Measurements from ENCODE around the gene NUDT22.

NUDT22 gene

DNA sequence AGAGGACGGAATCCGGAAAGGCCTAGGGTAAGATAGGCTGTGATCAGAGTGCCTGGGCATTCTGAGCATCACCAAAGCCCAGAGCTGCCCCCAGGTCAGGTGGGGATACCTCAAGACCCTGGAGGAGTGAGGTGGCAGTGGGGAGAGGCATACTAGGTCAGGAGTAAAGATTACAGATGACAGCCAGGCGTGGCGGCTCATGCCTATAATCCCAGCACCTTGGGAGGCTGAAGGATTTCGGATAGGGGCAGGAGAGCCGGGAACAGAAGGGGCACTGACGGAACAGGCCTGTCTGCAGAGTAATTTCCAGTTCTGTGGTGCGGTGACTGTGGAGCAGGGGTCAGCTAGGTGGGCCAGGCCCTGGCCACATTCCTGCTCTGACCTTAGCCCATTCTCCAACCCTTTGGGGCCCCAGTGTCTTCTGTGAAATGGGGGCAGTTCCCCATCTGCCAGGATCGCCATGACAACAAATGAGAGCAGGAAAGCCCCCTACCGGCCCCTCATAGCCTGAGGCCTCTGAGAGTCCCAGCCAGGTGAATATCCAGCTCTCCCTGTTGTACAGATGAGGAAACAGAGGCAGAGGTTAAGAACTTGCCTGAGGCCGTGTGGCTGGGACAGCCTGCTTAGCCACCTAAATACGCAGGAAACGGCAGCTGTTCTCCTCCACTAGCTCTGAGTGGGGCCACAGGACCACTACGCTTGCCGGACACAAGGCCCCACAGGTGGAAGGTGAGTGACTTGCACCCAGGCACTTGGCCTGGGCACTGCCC is 49.1 kb downstream of the NUDT22 start:
- H2AFZ ChIP-seq (ENCODE audit: low read depth, low read length), result no peak overlapping the region
- no peak overlapping the region for H3K4me3 ChIP-seq (ENCODE audit: low read length)
- peaks cover 13% of the 10 kb centered on the region for H3K79me2 ChIP-seq (ENCODE audit: low read length)
- H3K9me3 ChIP-seq (ENCODE audit: insufficient read depth, low read length), result no peaks in the 10 kb centered on the region
- peak overlapping the region; percentile 5; the same call in 1 of the 2 replicates for H3K4me2 ChIP-seq (ENCODE audit: low read length)
- H3K9ac ChIP-seq (ENCODE audit: low read length), result no peak overlapping the region
- no peak overlapping the region for H3K27ac ChIP-seq (ENCODE audit: low read length)
- H4K20me1 ChIP-seq (ENCODE audit: insufficient read depth, low read length), result no peaks in the 10 kb centered on the region
- TF ChIP-seq EZH2phosphoT487 (IDR thresholded peaks at IDR 0.05; ENCODE audit: low read depth), result no peak
- TF ChIP-seq, protein P1, sequence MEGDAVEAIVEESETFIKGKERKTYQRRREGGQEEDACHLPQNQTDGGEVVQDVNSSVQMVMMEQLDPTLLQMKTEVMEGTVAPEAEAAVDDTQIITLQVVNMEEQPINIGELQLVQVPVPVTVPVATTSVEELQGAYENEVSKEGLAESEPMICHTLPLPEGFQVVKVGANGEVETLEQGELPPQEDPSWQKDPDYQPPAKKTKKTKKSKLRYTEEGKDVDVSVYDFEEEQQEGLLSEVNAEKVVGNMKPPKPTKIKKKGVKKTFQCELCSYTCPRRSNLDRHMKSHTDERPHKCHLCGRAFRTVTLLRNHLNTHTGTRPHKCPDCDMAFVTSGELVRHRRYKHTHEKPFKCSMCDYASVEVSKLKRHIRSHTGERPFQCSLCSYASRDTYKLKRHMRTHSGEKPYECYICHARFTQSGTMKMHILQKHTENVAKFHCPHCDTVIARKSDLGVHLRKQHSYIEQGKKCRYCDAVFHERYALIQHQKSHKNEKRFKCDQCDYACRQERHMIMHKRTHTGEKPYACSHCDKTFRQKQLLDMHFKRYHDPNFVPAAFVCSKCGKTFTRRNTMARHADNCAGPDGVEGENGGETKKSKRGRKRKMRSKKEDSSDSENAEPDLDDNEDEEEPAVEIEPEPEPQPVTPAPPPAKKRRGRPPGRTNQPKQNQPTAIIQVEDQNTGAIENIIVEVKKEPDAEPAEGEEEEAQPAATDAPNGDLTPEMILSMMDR (IDR thresholded peaks at IDR 0.05; ENCODE audit: low read depth, low read length), result no peak
- H3K36me3 ChIP-seq (replicated peaks; ENCODE audit: low read depth, low read length), result peaks cover 12% of the 10 kb centered on the region
- no peaks in the 10 kb centered on the region for H3K27me3 ChIP-seq (ENCODE audit: low read depth, low read length)
- H3K4me1 ChIP-seq (ENCODE audit: low read length), result peaks cover 21% of the 10 kb centered on the region; the same call in 1 of the 2 replicates

DNA sequence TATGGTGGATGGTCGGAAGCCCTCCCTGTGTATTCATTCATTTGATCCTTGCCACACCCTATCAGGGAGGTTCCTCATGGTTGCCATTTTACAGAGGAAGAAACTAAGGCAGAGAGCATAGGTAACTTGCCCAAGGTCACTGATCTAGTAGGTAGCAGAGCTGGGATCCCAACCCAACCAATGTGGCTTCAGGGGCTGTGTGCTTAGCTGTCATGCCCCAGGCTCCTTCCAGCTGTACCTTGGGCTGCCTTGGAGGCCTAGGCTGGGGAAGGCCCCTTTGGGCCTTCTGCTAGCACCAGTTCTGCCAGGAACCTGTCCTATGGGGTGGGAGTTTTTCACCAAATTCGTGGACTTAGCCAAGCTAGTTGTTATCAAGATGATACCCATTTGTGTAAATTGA is 49.8 kb downstream of the NUDT22 start:
- no peak overlapping the region for H3K9ac ChIP-seq (ENCODE audit: low read length)
- H3K4me2 ChIP-seq (ENCODE audit: low read length), result no peak overlapping the region
- no peak overlapping the region for H2AFZ ChIP-seq (ENCODE audit: low read depth, low read length)
- H3K36me3 ChIP-seq (replicated peaks; ENCODE audit: low read depth, low read length), result peaks cover 12% of the 10 kb centered on the region
- H3K9me3 ChIP-seq (ENCODE audit: insufficient read depth, low read length), result no peaks in the 10 kb centered on the region
- TF ChIP-seq, protein P1 (IDR thresholded peaks at IDR 0.05; ENCODE audit: low read depth, low read length), result no peak
- H4K20me1 ChIP-seq (ENCODE audit: insufficient read depth, low read length), result no peaks in the 10 kb centered on the region
- peaks cover 21% of the 10 kb centered on the region; the same call in 1 of the 2 replicates for H3K4me1 ChIP-seq (ENCODE audit: low read length)
- no peaks in the 10 kb centered on the region for H3K27me3 ChIP-seq (ENCODE audit: low read depth, low read length)
- H3K79me2 ChIP-seq (ENCODE audit: low read length), result peaks cover 13% of the 10 kb centered on the region
- H3K27ac ChIP-seq (ENCODE audit: low read length), result no peak overlapping the region
- no peak overlapping the region for H3K4me3 ChIP-seq (ENCODE audit: low read length)

DNA sequence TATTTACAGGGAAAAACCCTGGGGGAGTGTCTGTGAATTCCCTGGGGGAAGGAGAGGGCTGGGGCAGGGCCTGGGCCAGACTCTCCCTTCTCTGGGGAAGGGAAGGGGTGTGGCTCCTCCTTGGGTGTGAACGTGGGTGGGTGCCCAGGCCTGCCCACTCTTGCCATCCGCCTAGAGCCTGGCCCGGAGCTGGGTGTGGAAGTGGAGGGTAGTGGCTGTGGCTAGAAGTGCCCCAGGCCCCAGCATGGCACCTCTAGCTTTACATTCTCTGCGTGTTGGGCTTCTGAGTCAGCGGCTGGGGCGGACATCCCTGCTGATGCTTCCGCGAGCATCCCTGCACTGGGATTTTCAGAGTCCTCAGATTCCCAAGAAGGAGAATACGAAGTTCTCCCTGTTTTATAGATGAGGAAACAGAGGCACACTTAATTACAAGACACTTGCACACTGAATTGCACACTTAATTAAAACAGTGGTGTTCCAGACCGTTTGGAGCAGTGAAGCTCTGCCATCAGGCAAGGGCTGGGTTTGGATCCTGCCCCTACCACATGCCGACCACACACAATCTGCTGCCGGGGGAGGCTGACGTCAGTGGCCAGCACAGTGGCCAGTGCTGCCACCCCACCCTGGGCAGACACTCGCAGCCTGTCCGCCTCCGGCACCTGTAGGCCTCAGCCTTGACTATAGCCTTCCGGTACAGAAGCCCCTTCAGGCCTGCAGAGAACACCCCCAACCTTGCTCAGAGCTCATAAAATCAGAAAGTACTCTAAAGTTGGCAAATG is 50.8 kb downstream of the NUDT22 start:
- no peak overlapping the region for H3K9ac ChIP-seq (ENCODE audit: low read length)
- H3K4me3 ChIP-seq (ENCODE audit: low read length), result no peak overlapping the region
- H3K9me3 ChIP-seq (ENCODE audit: insufficient read depth, low read length), result no peaks in the 10 kb centered on the region
- H3K79me2 ChIP-seq (ENCODE audit: low read length), result peaks cover 9% of the 10 kb centered on the region
- H3K36me3 ChIP-seq (replicated peaks; ENCODE audit: low read depth, low read length), result peaks cover 12% of the 10 kb centered on the region
- H3K4me1 ChIP-seq (ENCODE audit: low read length), result peaks cover 19% of the 10 kb centered on the region; the same call in 1 of the 2 replicates
- H3K4me2 ChIP-seq (ENCODE audit: low read length), result no peak overlapping the region
- no peaks in the 10 kb centered on the region for H4K20me1 ChIP-seq (ENCODE audit: insufficient read depth, low read length)
- H3K27ac ChIP-seq (ENCODE audit: low read length), result no peak overlapping the region
- no peak for TF ChIP-seq EZH2phosphoT487 (IDR thresholded peaks at IDR 0.05; ENCODE audit: low read depth)
- TF ChIP-seq, protein P1 (IDR thresholded peaks at IDR 0.05; ENCODE audit: low read depth, low read length), result no peak
- H2AFZ ChIP-seq (ENCODE audit: low read depth, low read length), result no peak overlapping the region
- H3K27me3 ChIP-seq (ENCODE audit: low read depth, low read length), result no peaks in the 10 kb centered on the region

DNA sequence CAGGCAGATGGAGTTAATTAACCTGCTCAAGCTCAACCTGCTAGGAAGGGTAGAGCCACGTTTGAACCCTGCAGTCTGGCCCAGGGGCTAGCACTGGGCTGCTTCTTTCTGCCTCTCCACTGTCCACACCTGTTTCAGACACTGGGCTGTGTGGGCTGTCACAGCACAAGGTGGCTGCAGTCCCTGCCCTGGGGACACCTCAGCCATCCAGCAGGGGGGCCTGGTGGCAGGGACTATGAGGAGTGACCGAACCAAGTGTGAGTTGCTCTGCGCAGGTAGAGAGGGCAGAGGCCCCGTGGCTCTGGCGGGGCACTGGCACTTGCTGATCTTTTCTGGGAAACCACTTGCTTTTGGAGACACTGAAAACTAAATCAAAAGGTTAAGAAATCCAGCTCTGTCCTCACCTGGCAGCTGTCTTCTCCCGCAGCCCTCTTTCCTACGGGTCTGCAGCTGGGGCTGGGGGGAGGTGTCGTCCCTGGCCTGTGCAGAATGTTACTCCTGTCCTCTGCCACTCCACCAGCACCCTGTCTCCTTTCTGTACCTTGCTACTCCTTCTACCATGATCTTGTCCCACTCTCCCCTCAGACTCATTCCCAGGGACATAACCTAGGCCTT is 52.6 kb downstream of the NUDT22 start:
- Histone ChIP-seq H3K36me3 (replicated peaks; ENCODE audit: low read depth, low read length) (peaks cover 18% of the 10 kb centered on the region), H3K4me3 (ENCODE audit: low read length) (no peak overlapping the region), H3K4me1 (ENCODE audit: low read length) (peaks cover 13% of the 10 kb centered on the region; the same call in 1 of the 2 replicates), H3K4me2 (ENCODE audit: low read length) (no peak overlapping the region), H3K27ac (ENCODE audit: low read length) (no peak overlapping the region), H3K9me3 (ENCODE audit: insufficient read depth, low read length) (no peaks in the 10 kb centered on the region), H2AFZ (ENCODE audit: low read depth, low read length) (no peak overlapping the region), H3K79me2 (ENCODE audit: low read length) (peaks cover 5% of the 10 kb centered on the region; the same call in 1 of the 2 replicates), H3K9ac (ENCODE audit: low read length) (no peak overlapping the region), H4K20me1 (ENCODE audit: insufficient read depth, low read length) (no peaks in the 10 kb centered on the region), H3K27me3 (ENCODE audit: low read depth, low read length) (no peaks in the 10 kb centered on the region)
- TF ChIP-seq EZH2phosphoT487 (IDR thresholded peaks at IDR 0.05; ENCODE audit: low read depth), result no peak
- TF ChIP-seq, protein P1 (IDR thresholded peaks at IDR 0.05; ENCODE audit: low read depth, low read length), result no peak

Data from OCI-LY3 (cell line).